GM18868 (cell line): ENCODE data around the gene FAM161A.

Experiments
- ATAC-seq: cut with Tn5 transposase; IDR thresholded peaks from one replicate; pipeline ENCODE4 v1.9.1; 2021; ENCODE audit warnings: mild to moderate bottlenecking, moderate library complexity; ENCODE audit not compliant: unreplicated experiment

FAM161A gene

DNA sequence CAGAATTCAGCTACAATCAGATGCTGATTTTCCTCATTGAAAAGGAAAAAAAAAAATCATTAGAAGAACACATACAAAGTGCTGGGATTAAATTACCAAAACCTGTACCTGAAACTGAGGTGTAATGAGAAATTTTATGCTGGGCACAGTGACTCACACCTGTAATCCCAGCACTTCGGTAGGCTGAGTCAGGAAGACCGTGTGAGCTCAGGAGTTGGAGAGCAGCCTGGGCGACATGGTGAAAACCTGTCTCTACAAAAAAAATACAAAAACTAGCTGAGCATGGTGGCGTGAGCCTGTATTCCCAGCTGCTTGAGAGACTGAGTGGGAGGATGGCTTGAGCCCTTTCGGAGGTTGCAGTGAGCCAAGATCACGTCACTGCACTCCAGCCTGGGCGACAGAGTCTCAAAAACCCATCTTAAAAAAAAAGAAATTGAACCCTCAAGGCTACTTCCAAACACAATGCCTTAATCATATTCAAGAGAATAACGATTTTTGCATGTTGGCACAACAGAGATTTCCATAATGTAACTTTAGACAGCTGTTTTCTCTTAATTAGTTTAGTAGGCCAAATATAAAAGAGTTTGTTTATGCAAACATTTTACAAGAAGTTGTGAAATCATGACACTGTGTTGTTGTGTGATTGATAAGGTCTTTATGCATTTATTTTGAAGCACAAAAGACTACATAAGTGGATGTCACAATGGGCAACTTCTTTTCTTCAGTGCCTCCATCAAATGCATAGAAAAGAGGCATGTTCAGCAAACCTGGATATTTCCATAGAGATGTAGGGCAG is 63.9 kb downstream of the FAM161A start:
- no peak for ATAC-seq

DNA sequence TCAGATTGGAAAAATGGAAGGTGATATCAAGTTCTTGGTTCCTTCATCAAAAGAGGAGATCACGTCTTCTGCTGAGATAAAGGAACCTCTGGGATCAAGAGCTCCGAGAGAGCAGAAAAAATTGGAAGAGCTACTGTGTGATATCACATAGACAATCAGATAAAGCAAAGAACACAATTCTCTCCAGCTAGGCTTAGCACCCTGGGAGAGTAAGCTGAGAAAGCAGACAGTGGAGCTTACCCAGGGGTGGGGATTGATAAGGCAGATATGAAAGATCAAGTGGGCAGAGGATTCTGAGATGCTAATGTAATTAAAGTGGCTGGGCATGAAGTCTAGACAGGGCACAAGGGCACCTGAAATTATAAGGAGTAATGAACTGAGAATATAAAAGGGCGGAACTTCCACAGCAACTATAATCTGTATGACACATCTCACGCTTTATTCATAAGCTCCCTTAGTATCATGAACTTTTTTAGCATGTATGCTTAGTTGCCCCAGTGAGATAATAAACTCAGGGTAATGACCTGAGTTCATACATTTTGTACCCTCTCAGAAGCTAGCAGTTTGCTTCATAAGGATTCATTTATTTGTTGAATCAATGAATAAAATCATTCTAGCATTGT is 65.8 kb downstream of the FAM161A start:
- no peak for ATAC-seq

DNA sequence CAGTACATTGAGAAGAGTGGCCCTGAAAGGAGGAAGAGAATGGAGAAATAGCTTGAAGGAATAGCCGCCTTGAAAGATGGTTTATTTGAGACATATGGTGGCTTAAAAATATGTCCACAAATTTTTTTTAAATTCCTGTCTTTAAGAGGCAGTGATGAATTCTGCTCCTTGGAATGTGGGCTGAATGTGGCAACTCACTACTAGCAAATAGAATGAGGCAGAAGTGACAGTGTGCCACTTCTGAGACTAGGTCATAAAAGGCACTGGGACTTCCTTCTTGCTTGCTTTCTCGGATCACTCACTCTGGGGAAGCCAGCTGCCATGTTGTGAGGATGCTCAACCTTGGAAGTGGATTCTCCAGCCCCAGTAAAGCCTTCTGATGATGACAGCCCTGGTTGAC is 67.0 kb downstream of the FAM161A start:
- ATAC-seq, result no peak

DNA sequence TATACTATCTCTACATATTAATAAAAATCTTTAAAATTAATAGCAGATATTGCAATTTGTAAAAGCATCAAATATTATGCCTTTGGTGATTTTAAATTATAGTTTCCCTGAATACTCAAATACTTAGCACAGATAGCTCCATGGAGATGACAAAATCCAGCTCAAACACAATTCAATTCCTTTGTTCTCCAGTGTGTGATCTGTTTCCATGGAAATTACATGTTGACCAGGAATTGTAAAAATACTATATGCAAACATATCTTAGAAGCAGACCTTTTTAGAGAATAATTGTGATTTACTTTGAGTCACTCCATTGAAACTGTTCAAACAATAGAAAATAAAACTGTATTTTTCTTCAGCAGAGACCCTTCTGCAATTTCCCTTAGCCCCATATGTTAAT is 68.3 kb downstream of the FAM161A start:
- no peak for ATAC-seq

DNA sequence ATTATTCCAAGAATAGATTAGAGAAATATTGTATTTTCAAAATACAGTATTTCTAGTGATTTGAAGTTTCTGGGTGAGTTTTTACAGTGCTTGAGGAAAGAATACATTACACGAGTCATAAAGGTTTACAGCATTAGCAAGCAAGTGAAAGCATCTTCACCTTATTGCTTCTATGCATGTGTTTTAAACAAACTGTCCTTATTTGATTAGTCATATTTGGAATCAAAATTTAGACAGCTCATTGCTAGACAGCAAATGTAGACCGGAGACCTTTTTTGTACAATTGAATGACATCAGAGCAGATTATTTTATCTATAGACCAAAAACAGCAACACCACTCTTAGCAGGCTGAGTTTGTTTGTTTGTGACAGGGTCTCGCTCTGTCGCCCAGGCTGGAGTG is 69.2 kb downstream of the FAM161A start:
- ATAC-seq, result no peak

DNA sequence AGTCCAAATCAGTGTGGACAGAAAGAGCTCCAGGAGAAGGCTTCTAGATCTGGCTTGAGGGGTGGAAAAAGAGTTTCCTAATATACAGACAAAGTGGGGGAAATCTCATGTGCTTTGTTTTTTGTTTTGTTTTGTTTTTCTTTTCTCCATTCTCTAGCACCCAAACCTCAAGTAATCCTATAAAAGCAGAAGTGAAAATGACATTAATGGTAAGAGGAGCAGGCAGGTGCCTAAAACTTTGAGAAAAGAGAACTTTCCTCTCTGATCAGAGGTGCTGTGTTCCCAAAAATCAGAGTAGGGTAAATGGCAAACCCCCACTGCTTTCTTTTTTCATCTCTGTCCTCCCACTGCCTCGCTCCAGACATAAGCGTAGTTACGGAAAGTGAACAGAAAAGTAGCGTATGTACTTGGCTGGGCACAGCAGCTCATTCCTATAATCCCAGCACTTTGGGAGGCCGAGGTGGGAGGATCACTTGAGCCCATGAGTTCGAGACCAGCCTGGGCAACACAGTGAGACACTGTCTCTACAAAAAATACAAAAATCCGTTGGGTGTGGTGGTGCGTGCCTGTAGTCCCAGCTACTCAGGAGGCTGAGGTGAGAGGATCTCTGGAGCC is 77.8 kb downstream of the FAM161A start:
- ATAC-seq, result peak; percentile 86
